Stomach (tissue), 9 donors: ENCODE data around the gene GMDS. TPM values are rescaled to one million over a fixed set of nuclear protein-coding genes. Genes with fewer than 3 reads are reported as not detected.

Source experiments
- DNase-seq, 2 donors: peaks; one replicate each; pipeline versions ENCODE4 v3.0.0 to v3.0.0-alpha.2; 2013 to 2019
- H3K27ac ChIP-seq, 5 donors: fragments of 200-600 bp in 4 of 5; sonication (generic) in 4 of 5; one replicate each; pipeline ENCODE4 v1.5.1; 2013 to 2019; ENCODE audit warnings: mild to moderate bottlenecking in 1 of 5, moderate library complexity in 1 of 5
- H3K27me3 ChIP-seq, 3 donors: fragments of 200-600 bp; sonication (generic); one replicate each; pipeline ENCODE4 v1.5.1; 2017 to 2019; ENCODE audit warnings: mixed run types in 1 of 3
- H3K36me3 ChIP-seq, 4 donors: fragments of 200-600 bp; sonication (generic); 1 replicate in 3 of 4; 2 replicates in 1 of 4; pipeline ENCODE4 v1.5.1; 2016 to 2019
- H3K4me1 ChIP-seq, 4 donors: fragments of 200-600 bp; sonication (generic); one replicate each; pipeline ENCODE4 v1.5.1; 2016 to 2019
- H3K4me3 ChIP-seq, 4 donors: fragments of 200-600 bp; sonication (generic) in 3 of 4; one replicate each; pipeline ENCODE4 v1.5.1; 2016 to 2019; ENCODE audit warnings: mild to moderate bottlenecking in 1 of 4
- H3K9me3 ChIP-seq, 4 donors: fragments of 200-600 bp; sonication (generic); one replicate each; pipeline ENCODE4 v1.5.1; 2016 to 2019
- EP300 ChIP-seq: sonication (generic); formaldehyde crosslinking; IDR thresholded peaks from one replicate; pipeline ENCODE4 v1.6.1; 2017; ENCODE audit warnings: antibody characterized with exemption
- POLR2A ChIP-seq, 4 donors: fragments of 450-650 bp; IDR thresholded peaks; one replicate each; pipeline ENCODE4 v1.6.1; 2016; ENCODE audit warnings: antibody characterized with exemption in 4 of 4, control low read depth in 2 of 4, mild to moderate bottlenecking in 1 of 4, moderate library complexity in 1 of 4
- POLR2AphosphoS5 ChIP-seq, 3 donors: sonication (generic); formaldehyde crosslinking; IDR thresholded peaks; one replicate each; pipeline ENCODE4 v1.6.1; 2016; ENCODE audit warnings: antibody characterized with exemption in 3 of 3
- WGBS, 5 donors: extraction: QIAGEN DNeasy Blood & Tissue Kit in 3 of 5; methylation state at CpG; one replicate each; pipeline versions ENCODE4 v1.1.5 to v1.1.7; 2013 to 2018; 5-methylcytosine and 5-hydroxymethylcytosine counted together
- intact Hi-C: fragments of 100-400 bp; cut with DNase I; formaldehyde crosslinking; loops from one replicate; pipeline ENCODE4 v1.15.1; 2023; ENCODE audit warnings: low total_unique reads
- polyA plus RNA-seq, 3 donors: library from polyadenylated mRNA; stranded (reverse); fragments of 200-250 nt; gene quantifications; one replicate each; pipeline ENCODE4 v1.2.3, GENCODE V29; 2013
- total RNA-seq, 5 donors: library from RNA; depleted of rRNA; stranded (reverse); fragments of >200 nt; gene quantifications; one replicate each; pipeline versions ENCODE4 v1.1.0 to v1.2.3, GENCODE V29; 2014 to 2016
- TF ChIP-seq, protein P1 (sequence below), 7 experiments: fragments of 450-650 bp in 4 of 7; fragments of 200-600 bp in 3 of 7; sonication (generic) in 3 of 7; IDR thresholded peaks; one replicate each; pipeline ENCODE4 v1.5.1; 2016 to 2019; ENCODE audit warnings: antibody characterized with exemption in 7 of 7, control low read depth in 2 of 7, mild to moderate bottlenecking in 1 of 7
- donor health status: healthy with polysubstance abuse.
- donor health status: Bipolar disorder and iron deficiency.
- donor health status: healthy.

GMDS gene
- total and polyA plus RNA-seq, 8 donors, result 83.7 to 262 (median 121) TPM

DNA sequence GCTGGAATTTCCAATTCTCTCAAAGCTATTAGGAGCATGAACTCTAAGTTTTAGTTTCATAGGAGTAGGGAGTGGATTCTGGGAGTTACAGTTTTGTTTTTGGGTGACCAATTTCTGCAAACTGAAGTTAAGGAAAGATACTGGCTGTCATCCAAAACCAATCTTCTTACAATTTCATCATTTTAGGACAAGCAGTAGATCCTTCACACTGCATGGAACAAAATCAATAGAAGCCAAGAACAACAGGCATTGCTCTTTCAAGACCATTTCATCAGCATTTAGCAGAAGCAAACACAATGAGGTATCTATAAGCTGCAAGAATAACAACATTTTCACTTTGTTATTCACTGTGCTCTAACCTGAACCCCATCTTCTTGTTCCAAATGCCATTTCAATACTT is 173.0 kb downstream of the GMDS start:
- DNase-seq, result no peak
- Histone ChIP-seq H3K9me3 (peaks cover 0 to 4% (median 0%) of the 10 kb centered on the region in 4 donors), H3K4me1 (no peaks in the 10 kb centered on the region), H3K27ac (no peak overlapping the region), H3K27me3 (no peaks in the 10 kb centered on the region), H3K4me3 (no peak overlapping the region), H3K36me3 (no peaks in the 10 kb centered on the region)
- intact Hi-C loops, result no loop called here
- TF ChIP-seq EP300 (no peak), POLR2AphosphoS5 (IDR thresholded peaks at IDR 0.05) (no peak), POLR2A (IDR thresholded peaks at IDR 0.05) (no peak)
- TF ChIP-seq, protein P1, sequence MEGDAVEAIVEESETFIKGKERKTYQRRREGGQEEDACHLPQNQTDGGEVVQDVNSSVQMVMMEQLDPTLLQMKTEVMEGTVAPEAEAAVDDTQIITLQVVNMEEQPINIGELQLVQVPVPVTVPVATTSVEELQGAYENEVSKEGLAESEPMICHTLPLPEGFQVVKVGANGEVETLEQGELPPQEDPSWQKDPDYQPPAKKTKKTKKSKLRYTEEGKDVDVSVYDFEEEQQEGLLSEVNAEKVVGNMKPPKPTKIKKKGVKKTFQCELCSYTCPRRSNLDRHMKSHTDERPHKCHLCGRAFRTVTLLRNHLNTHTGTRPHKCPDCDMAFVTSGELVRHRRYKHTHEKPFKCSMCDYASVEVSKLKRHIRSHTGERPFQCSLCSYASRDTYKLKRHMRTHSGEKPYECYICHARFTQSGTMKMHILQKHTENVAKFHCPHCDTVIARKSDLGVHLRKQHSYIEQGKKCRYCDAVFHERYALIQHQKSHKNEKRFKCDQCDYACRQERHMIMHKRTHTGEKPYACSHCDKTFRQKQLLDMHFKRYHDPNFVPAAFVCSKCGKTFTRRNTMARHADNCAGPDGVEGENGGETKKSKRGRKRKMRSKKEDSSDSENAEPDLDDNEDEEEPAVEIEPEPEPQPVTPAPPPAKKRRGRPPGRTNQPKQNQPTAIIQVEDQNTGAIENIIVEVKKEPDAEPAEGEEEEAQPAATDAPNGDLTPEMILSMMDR (IDR thresholded peaks at IDR 0.05), result no peak

DNA sequence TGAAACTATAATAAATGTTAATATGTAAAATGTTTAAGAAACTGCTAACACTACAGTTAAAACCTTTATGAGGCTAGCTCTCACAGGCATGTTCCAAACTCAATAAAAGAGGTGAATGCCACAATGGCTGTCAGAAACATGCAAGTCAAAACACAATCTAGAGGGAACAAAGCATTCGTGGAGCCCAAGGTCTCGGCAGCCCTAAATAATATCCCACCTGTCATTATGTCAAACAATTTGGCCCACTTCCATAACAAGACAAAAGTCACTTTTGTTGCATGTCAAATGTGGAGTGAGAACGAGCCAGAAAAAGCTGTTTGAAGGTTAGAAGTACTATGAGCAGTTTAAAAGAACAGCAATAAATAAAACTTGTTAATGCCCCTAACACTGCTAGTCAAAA is 181.9 kb downstream of the GMDS start:
- Histone ChIP-seq H3K36me3 (no peaks in the 10 kb centered on the region), H3K27ac (no peak overlapping the region), H3K4me1 (peaks cover 4 to 29% (median 20%) of the 10 kb centered on the region in 4 donors), H3K9me3 (no peaks in the 10 kb centered on the region), H3K4me3 (no peak overlapping the region), H3K27me3 (no peaks in the 10 kb centered on the region)
- TF ChIP-seq POLR2A (IDR thresholded peaks at IDR 0.05) (no peak), EP300 (no peak), POLR2AphosphoS5 (IDR thresholded peaks at IDR 0.05) (no peak)
- TF ChIP-seq, protein P1 (IDR thresholded peaks at IDR 0.05), result no peak
- DNase-seq, result peak in 1 of 2 donors; percentile 11
- WGBS, 5 donors, result 24 to 42% (median 30%) methylated on average over 3 of the region's 3 CpGs
- intact Hi-C loops, result no loop called here

DNA sequence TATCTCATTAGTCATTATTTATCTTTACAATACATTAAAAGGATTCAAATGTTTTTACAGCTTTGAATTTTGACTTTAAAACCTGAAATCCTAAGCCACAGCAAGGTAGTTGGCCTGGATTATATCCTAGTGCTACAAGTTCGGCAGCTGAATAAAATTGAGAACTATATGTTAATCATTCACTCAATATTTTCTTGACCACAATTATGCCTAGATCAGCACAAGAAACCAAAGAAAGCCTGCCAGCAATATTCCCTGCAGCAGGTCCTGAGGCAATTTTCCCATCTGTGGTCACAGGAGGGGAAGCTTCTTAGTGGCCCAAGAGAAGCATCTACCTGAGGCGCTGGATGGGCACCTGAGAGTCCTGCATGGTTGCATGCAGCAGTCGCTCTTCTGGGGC is 183.5 kb downstream of the GMDS start:
- Histone ChIP-seq H3K27me3 (no peaks in the 10 kb centered on the region), H3K36me3 (no peaks in the 10 kb centered on the region), H3K27ac (no peak overlapping the region), H3K4me1 (peaks cover 4 to 29% (median 20%) of the 10 kb centered on the region in 4 donors), H3K9me3 (no peaks in the 10 kb centered on the region), H3K4me3 (no peak overlapping the region)
- WGBS, 5 donors, result 63 to 75% (median 64%) methylated on average over 3 of the region's 3 CpGs
- DNase-seq, result no peak
- intact Hi-C loops, result no loop called here
- no peak for TF ChIP-seq POLR2AphosphoS5 (IDR thresholded peaks at IDR 0.05)
- TF ChIP-seq, protein P1 (IDR thresholded peaks at IDR 0.05), result no peak
- no peak for TF ChIP-seq EP300
- TF ChIP-seq POLR2A (IDR thresholded peaks at IDR 0.05), result no peak

DNA sequence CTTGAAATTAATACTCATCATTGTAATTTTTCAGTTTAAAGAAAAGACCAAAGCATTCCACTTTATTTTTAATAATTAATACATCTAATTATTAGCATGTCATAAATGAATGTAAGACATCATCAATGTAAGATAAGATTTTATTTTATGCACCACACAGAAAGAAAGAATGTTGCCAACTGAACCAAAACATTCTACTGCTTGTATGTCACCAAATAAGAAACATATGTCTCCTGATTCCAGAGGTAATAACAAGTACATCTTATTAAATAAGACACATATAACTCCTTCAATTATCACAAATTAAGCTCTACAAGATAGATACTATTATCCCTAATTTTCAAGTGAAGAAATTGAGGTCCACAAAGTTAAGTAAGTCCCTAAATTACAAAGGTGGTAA is 189.5 kb downstream of the GMDS start:
- H3K27ac ChIP-seq, result no peak overlapping the region
- H3K36me3 ChIP-seq, result peaks cover 0 to 1% (median 0%) of the 10 kb centered on the region in 4 donors
- DNase-seq, result no peak
- peaks cover 0 to 7% (median 4%) of the 10 kb centered on the region in 4 donors for H3K4me1 ChIP-seq
- intact Hi-C loops, result no loop called here
- H3K27me3 ChIP-seq, result no peaks in the 10 kb centered on the region
- H3K9me3 ChIP-seq, result no peaks in the 10 kb centered on the region
- TF ChIP-seq POLR2AphosphoS5 (IDR thresholded peaks at IDR 0.05), result no peak
- TF ChIP-seq, protein P1 (IDR thresholded peaks at IDR 0.05), result no peak
- no peak for TF ChIP-seq EP300
- no peak for TF ChIP-seq POLR2A (IDR thresholded peaks at IDR 0.05)
- no peak overlapping the region for H3K4me3 ChIP-seq
